GM18499 (cell line): ENCODE data around the gene PEAK3.

Source experiments
- ATAC-seq: cut with Tn5 transposase; IDR thresholded peaks from one replicate; pipeline ENCODE4 v1.9.1; 2021; ENCODE audit warnings: moderate number of reproducible peaks; ENCODE audit not compliant: insufficient read depth, unreplicated experiment

Gene PEAK3

DNA sequence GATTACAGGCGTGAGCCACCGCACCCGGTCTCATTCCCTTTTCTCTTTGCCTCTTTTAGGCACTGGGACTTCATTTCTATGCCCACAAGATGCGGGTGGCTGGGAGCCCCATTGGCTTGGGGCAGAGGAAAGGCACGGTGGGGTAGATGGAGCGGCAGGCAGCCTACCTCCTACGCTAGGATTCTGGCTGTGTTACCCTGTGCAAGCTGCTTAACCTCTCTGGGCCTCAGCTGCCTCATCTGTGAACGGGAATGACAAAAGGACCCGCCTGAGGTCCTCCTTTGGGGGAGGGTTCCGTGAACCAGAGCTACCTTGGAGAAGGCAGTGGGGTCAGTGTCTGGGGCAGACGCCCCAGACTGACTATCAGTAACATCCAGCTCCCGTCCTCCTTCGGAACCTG lies 35.3 kb upstream of the PEAK3 start:
- no peak for ATAC-seq

DNA sequence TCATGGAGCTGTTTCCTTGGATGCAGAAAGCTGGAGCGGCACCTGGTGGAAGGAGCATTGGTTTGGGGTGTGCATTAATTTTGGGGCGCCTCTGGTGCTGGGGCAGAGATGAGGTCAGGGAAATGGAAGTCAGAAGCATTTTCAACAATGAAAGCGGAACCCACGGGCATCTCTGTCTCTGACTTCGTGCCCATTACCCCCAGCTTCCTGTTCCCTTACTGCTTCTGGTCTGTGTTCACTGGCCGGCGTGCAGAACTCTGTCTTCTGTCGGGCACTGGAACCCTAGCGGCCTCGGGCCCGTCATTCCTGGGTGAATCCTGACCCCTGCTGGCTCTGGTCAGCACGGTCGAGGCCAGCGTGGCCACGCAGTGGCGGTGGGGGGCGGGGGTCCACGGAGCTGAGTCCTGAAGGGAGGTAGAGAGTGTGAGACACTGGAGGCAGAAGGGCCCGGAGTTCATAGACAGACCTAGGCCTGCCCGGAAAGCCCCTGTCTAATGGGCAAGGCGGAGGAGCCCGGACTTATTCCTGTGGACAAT lies 33.9 kb upstream of the PEAK3 start:
- ATAC-seq: no peak

DNA sequence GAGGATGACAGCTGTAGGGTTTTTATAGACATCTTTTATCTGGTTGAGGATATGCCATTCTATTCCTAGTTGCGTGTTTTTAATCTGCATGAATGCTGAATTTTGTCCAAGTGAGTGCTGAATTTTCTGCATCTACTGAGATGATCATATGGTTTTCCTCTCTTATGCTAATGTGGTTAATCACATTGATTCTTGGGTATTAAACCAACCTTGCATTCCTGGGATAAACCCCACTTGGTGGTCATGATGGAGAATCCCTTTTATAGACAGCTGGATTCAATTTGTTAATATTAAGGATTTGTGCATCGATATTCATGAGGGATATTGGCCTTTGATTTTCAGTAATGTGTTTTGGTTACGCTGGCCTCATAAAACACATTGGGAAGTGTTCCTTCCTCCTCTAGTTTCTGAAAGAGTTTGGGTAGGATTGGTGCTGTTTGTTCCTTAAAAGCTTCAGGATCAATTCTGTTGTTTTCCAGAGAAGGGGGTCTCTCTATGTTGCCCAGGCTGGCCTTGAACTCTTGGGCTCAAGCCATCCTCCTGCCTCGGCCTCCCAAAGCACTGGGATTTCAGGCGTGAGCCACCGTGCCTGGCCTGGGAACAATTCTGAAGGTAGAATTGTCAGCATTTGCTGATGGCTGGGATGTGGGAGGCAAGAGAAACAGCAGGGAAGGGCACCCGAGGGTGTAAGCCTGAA lies 33.3 kb upstream of the PEAK3 start:
- ATAC-seq: no peak

DNA sequence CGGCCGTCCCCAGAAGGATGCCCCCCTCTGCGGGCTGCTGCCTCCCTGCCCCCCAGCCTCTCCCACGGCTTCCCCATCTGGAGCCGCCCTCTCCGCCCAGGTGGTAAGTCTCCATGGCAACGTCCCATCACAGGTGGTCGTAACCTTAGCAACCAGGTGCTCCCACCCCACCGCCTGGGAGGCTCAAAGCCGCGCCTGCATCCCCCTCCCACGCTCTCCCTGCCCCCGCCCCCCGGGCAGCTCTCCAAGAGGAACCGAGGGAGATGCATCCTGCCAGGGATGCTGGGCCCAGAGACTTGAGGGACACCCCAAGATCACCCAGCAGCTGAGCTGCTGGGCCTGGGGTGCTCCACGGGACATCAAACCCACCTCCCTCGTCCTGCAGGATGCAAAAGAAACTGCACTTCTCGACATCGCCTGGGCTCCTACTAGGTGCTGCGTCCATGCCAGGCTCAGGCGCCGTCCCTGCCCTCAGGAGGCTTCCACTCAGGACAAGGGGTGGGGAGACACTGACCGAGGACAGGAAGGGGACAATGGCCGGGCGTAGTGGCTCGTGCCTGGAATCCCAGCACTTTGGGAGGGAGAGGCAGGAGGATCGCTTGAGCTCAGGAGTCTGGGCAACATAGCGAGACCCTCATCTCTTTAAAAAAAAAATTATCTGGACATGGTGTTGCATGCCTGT lies 31.0 kb upstream of the PEAK3 start:
- ATAC-seq: no peak

DNA sequence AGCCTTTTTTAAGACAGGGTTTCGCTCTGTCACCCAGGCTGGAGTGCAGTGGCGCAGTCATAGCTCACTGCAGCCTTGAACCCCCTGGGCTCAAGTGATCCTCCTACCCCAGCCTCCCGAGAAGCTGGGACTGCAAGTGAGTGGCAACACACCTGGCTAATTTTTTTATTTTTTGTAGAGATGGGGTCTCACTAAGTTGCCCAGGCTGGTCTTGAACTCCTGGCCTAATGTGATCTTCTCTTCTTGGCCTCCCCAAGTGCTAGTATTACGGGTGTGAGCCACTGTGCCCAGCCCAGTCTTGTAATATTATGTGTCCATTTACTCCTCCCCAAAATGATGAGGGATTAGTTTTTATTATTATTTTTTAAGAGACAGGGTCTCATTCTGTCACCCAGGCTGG lies 29.1 kb upstream of the PEAK3 start:
- no peak for ATAC-seq

DNA sequence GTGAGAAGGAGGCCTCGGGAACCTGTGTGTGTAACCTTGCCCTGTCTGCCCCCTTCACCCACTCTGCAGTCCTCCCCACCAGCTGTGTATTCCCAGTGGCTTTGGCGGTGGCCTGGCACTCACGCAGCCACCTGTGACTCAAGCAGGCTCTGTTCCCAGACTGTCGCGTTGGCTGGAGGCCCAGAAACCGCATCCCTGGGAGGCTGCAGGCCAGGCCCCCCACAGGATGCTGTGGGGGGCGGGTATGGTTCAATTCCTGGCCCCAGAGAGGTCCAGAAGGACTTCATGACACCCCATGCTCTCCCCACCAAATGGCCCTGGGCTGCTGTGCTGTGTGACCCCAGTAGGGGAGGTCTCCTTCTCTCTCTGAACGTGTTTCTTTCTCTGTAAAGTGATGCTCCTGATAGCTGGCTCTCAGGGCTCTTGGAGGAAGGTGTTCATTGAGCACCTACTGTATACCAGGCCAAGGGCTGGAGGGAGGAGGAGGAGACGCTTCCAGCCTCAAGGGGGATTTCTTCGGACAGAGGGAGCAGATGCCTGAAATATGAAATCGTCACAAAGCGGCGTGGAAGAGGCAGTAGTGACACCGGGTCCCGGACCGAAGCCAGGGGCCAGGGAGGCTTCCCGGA lies 27.9 kb upstream of the PEAK3 start:
- ATAC-seq: no peak

DNA sequence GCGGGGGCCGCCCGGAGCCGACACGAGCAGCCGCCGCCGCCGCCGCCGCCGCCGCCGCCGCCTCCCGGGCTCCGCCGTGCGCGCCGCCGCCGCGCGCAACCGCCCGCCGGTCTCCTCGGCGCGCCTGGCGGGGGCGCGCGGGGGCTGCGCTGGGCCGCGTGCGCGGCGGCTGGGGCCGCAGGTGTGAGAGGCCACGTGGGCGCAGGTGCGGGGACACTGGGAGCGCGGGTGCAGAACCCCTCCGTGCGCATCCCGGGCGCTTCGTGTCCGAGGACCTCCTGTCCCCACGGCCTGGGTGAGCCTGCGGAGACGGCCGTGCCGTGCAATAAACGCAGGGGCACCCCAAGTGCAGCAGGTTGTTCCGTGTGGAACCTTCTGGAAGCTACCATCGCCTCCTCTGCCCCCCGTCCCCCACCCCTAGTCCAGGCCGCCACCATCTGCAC lies 26.2 kb upstream of the PEAK3 start, which contains the start of gene LINGO3:
TSS of gene LINGO3 (minus strand) at position 41 of the 443 bp plus-strand sequence. CDS start 16,378 bp downstream, outside the sequence.
- ATAC-seq: no peak

DNA sequence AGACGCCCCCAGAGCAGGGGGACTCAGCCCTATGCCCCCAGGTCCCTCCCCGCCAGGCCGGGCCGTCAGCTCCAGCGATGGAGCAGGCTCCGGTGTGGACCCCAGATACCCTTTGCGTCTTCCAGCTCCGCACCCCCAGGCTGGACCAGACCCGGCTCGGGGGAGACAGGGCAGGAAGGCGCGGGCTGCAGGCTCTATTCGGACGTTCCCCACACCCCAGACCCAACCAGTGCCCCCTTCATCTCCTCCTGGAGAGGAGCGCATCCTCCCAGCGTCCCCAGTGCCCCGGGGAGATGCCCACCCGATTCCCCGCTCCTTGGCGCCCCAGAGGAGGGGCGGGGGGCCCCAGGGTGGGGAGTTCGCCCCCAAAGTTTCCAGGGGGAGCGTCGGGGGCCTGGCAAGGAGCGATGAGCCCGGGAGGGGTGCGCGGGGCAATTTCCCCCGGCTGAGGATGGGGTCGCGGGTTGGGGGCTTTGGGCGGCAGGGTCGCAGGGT lies 25.6 kb upstream of the PEAK3 start:
- ATAC-seq: no peak

DNA sequence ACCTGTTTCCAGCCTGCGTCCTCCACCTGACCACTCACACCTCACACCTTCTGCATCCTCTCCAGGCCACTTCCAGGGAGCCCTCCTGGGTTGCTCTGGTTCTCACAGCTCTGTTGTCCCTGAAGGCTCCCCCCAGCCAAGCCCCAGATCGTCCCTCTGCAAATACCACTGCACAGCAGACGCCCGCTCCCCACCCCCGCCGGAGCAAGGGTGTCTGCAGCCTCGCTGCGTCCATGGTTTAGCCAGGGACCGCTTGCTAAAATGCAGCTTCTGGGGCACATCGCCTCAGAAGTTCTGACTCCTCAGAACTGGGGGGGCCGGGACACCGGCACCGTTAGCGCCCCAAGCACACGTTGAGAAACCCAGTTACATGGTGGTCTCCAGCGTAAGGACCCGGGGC lies 25.0 kb upstream of the PEAK3 start:
- no peak for ATAC-seq

DNA sequence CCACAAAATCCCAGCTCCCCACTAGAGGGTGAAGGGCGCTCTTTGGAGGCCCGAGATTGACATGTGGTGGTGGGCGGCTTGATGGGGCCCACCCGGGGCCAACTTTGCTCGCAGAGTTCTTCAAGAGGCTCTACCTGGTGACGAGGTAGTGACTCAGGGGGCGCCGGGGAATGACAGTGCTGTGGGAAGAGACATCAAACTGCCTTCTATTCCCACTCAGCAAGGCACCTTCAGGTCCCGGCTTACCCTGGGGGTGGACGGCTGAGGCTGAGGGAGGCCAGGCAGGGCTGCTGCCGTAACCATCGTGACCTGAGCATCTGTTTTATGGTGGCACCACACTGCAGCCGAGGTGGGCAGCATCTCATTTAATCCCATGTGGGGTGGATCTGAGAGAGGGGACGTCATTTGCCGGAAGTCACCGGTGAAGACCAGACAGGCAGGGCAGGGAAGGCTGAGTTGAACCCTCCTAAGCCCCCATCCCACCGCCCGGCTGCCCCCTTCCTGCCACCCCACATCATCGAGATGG lies 24.4 kb upstream of the PEAK3 start:
- no peak for ATAC-seq

DNA sequence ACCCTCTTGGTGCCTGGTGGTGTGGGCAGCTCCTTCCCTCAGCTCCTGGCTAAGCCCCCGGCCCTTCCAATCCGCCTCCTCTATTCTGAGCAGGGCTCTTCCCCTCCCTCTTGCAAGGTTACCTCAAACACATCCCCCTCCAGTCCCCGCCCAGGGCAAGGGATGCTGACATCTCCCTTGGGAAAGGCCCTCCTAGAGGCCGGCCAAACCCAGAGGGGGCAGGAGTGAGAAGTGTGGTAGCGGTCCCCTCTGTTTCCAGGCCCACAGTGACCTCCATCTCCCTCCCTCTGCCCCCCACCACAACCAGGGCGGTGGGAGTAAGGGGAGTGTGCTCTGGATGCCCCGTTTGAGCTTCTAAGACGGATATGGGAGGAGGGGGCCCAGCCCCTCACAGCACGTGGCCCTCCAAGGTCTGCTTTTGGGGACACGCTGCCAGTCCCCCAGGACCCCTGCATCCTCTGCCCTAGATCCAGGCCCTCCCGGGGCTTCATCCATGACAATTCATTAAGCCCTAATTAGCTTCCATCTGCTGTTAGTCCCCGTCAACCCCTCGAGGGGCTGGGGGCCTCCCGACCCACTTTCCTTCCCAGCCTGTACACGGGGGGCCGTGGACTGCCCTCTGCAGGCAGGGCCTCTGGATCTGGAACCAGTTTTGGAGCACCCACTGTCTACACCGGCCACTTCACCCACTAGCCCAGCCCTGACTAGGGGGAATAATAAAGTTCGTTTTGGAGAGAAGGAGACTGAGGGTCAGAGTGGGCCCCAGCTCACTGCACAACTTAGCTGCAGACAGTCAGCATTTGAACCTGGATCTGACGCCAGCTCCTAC lies 23.7 kb upstream of the PEAK3 start:
- ATAC-seq: no peak

DNA sequence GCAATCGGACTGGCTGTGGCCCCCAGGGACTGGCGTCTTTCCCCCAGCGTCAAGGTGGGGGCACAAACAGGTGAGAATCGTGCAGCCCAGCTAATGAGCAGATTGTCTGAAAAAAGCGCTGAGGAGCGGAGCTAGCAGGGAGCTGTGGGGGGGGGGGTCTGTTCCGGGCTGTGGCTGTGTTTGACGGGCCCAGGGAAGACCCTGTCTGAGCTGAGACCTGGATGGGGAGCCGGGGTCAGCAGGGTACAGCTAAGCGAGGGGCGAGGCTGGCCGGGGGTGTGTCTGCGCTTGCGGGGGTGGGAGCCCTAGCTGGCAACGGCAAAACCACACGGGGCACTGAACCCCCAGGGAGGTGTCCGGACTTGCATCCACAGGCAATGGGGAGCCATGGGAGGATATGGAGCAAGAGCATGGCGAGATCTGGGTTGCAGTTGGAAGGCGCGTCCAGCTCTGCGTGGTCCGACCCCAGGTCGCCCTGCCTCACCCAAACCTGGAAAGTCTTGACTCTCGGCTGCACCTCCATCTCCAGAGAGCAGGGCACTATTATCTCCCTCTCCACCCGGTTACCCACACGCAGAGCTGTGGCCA lies 21.3 kb upstream of the PEAK3 start:
- ATAC-seq: no peak

DNA sequence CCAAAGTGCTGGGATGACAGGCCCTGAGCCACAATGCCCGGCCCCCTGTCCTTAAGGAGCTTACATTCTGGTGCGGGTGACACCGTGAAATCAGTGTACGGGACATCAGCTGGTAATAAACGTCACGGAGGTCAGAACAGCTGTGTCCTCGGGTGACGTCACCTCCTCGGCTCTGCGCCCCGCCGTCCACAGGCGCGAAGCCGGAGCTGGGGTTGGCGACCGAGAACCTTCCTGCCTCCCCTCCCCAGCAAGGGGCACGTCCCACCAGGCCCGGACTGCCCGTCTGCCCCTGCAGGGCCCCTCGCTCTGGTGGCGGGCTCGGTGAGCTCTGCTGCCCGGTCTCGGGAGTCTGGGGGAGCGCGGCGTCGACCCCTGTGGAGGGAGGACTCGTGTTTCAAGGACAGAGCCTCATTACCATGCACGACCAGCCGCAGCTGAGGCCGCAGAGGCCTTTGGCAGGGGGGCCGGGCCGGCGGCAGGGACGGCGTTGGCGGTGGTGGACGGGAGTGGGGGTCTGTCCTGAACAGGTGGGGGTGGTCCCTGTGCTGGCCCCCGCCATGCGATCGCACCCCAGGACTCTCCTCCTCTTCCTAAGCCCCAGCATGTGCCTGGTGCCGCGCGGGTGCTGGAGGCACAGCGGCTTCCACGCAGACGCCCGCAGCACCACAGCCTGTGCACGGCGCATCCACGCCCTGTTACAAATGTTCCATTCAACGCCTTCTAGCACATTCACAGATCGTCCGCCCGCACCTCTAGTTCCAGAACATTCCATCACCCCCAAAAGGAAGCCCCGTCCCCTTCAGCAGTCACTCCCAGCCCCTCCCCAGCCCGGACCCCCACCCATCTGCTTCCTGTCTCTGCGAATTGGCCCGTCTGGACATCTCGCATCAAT lies 20.6 kb upstream of the PEAK3 start:
- ATAC-seq: no peak

DNA sequence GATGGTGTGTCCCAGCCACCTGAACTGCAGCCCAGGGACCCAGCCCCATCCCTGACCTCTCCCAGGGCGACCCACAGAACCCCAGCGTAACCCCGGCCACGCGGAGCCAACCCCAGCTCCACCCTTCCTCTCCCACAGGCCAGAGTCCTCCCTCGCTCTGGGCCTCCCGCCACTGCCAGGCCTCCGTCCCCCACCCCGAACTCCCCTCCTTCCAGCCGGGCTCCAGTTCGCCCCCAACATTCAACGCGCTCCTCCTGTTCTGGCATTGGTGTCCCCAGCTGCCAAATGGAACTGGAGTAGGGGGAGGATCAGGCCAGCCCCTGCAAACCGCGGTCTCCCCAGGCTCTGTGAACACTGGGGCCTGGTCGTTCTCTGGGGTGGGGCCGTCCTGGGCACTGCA lies 18.6 kb upstream of the PEAK3 start:
- no peak for ATAC-seq

DNA sequence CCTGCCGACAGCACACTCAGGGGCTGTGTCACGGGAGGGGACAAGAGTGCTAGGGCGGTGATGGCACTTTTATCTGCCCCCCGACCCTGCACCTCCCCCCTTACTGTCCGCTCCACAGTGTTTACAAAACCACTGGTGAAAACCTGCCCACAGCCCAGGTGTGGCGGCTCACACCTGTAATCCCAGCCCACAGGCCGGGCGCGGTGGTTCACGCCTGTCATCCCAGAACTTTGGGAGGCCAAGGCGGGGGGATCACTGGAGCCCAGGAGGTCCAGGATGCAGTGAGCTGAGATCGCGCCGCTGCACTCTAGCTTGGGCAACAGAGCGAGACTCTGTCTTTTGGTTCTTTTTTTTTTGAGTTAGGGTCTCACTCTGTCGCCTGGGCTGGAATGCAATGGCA lies 14.2 kb upstream of the PEAK3 start:
- ATAC-seq: no peak

DNA sequence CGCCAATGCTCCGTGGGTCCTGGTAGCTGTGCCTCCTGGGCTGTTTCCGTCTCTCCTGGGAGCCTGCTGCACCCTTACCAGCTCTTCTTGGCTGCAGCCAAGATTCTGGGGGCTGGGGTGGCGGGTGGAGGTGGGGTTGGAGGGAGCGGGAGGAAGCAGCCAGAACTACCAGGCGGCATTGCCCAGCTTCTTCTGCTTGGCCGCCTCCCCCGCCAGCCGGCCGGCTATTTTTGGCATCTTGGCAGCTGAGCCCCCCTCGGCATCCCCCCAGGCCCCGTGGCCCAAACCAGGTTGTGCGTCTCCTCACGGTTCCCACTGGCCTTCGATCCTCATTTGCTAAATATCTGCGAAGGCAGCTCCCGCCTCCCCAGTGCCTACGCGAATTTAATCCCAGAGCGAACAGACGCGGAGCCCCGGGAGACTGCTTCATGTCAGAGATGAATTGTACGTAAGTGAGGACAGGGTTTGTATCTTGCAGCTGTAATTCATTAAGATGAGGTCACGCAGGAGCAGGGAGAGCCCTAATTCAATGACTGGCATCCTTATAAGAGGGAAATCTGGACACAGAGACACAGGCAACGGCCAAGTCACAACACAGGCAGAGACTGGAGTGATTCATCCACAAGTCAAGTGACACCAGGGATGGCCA lies 12.8 kb upstream of the PEAK3 start:
- no peak for ATAC-seq

DNA sequence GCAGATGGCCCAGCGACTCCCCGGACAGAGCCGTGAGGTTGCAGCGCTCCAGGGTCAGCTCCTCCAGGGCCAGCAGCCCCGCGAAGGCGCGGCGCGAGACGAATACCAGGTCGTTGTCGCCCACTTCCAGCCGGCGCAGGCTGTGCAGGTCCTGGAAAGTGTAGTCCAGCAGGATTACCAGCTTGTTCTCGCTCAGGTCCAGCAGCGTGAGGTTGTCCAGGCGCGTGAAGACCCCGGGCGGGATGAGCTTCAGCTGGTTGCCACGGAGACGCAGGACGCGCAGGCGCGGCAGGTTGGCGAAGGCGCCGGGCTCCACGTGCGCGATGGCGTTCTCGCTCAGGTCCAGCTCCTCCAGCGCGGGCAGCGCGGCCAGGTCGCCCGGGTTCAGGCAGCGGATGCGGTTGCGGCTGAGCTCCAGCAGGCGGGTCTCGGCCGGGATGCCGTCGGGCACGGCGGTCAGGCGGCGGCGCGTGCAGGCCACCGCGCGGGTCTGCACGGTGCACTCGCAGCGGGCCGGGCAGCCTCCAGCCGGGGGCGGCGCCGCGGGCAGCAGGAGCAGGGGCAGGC lies 9.3 kb upstream of the PEAK3 start:
- ATAC-seq: no peak
